ENCODE measurements around the gene HCFC1R1. TPM values are rescaled to one million over a fixed set of nuclear protein-coding genes. Genes with fewer than 3 reads are reported as not detected.

HCFC1R1 gene
- polyA plus RNA-seq, 1 experiment: 51.6 TPM

GRCh38 chr16:3051009-3051408, 27.3 kb upstream of the HCFC1R1 start:
- POLR2A ChIA-PET: no interaction called here
- no peak overlapping the region for H3K27ac ChIP-seq (ENCODE audit: low read depth, low read length)
- TF ChIP-seq CTCF (IDR thresholded peaks at IDR 0.05; ENCODE audit: low read depth, low read length): no peak
- no peaks in the 10 kb centered on the region; the same call in 1 of the 2 replicates for H3K9me3 ChIP-seq (ENCODE audit: control insufficient read depth, insufficient read depth, low read length)
- CTCF ChIA-PET: interaction anchor here (1.0 to 1.2 kb wide), 2 partner anchors 11 to 23 kb away, joined by 3 read pairs; no protein-coding TSS in a partner anchor
- peaks cover 46% of the 10 kb centered on the region for H3K27me3 ChIP-seq (ENCODE audit: control insufficient read depth, insufficient read depth, low read length)
- H3K4me3 ChIP-seq (ENCODE audit: low read depth, low read length): no peak overlapping the region
- DNase-seq (ENCODE audit: low read depth, low spot score): no peak

- DNase-seq (ENCODE audit: low read depth, low spot score): no peak
- ChIA-PET POLR2A (no interaction called here), CTCF (no interaction called here)
- Histone ChIP-seq H3K9me3 (ENCODE audit: control insufficient read depth, insufficient read depth, low read length) (no peaks in the 10 kb centered on the region; the same call in 1 of the 2 replicates), H3K27ac (ENCODE audit: low read depth, low read length) (no peak overlapping the region), H3K4me3 (ENCODE audit: low read depth, low read length) (no peak overlapping the region), H3K27me3 (ENCODE audit: control insufficient read depth, insufficient read depth, low read length) (peaks cover 51% of the 10 kb centered on the region)
- TF ChIP-seq CTCF (IDR thresholded peaks at IDR 0.05; ENCODE audit: low read depth, low read length): no peak
Observed at GRCh38 chr16:3050487-3050886, 26.7 kb upstream of the HCFC1R1 start.

GRCh38 chr16:3049921-3050481, 26.3 kb upstream of the HCFC1R1 start:
- DNase-seq (ENCODE audit: low read depth, low spot score): no peak
- Histone ChIP-seq H3K4me3 (ENCODE audit: low read depth, low read length) (no peak overlapping the region), H3K9me3 (ENCODE audit: control insufficient read depth, insufficient read depth, low read length) (no peaks in the 10 kb centered on the region; the same call in 1 of the 2 replicates), H3K27ac (ENCODE audit: low read depth, low read length) (no peak overlapping the region), H3K27me3 (ENCODE audit: control insufficient read depth, insufficient read depth, low read length) (peaks cover 53% of the 10 kb centered on the region)
- CTCF ChIA-PET: interaction anchor here (3.4 kb wide), 1 partner anchor 18 kb away, joined by 26 read pairs; no protein-coding TSS in a partner anchor
- TF ChIP-seq CTCF (IDR thresholded peaks at IDR 0.05; ENCODE audit: low read depth, low read length): no peak
- POLR2A ChIA-PET: no interaction called here

GRCh38 chr16:3047387-3047720, 23.6 kb upstream of the HCFC1R1 start:
- ChIA-PET CTCF (interaction anchor here (1.4 to 3.4 kb wide), 2 partner anchors 11 to 15 kb away, joined by 7 to 26 read pairs; no protein-coding TSS in a partner anchor), POLR2A (interaction anchor here (0.9 to 1.7 kb wide), 2 partner anchors 18 to 103 kb away, joined by 4 to 5 read pairs; partner anchors contain the start of gene IL32)
- TF ChIP-seq CTCF (IDR thresholded peaks at IDR 0.05; ENCODE audit: low read depth, low read length): no peak
- Histone ChIP-seq H3K27me3 (ENCODE audit: control insufficient read depth, insufficient read depth, low read length) (peaks cover 62% of the 10 kb centered on the region), H3K27ac (ENCODE audit: low read depth, low read length) (no peak overlapping the region), H3K4me3 (ENCODE audit: low read depth, low read length) (no peak overlapping the region), H3K9me3 (ENCODE audit: control insufficient read depth, insufficient read depth, low read length) (no peaks in the 10 kb centered on the region; the same call in 1 of the 2 replicates)
- no peak for DNase-seq (ENCODE audit: low read depth, low spot score)

GRCh38 chr16:3046641-3047386, 23.1 kb upstream of the HCFC1R1 start:
- no peak for TF ChIP-seq CTCF (IDR thresholded peaks at IDR 0.05; ENCODE audit: low read depth, low read length)
- Histone ChIP-seq H3K4me3 (ENCODE audit: low read depth, low read length) (no peak overlapping the region), H3K9me3 (ENCODE audit: control insufficient read depth, insufficient read depth, low read length) (no peaks in the 10 kb centered on the region; the same call in 1 of the 2 replicates), H3K27ac (ENCODE audit: low read depth, low read length) (no peak overlapping the region), H3K27me3 (ENCODE audit: control insufficient read depth, insufficient read depth, low read length) (peaks cover 62% of the 10 kb centered on the region)
- ChIA-PET CTCF (interaction anchor here (3.4 kb wide), 1 partner anchor 15 kb away, joined by 26 read pairs; no protein-coding TSS in a partner anchor), POLR2A (interaction anchor here (1.7 kb wide), 1 partner anchor 104 kb away, joined by 4 read pairs; no protein-coding TSS in a partner anchor)
- DNase-seq (ENCODE audit: low read depth, low spot score): no peak
